Measurements from ENCODE around the gene TH. TPM values are rescaled to one million over a fixed set of nuclear protein-coding genes. Genes with fewer than 3 reads are reported as not detected.

The TH gene
- total and polyA plus RNA-seq, 4 donors = 0.14 to 0.31 TPM; not detected in 2

DNA sequence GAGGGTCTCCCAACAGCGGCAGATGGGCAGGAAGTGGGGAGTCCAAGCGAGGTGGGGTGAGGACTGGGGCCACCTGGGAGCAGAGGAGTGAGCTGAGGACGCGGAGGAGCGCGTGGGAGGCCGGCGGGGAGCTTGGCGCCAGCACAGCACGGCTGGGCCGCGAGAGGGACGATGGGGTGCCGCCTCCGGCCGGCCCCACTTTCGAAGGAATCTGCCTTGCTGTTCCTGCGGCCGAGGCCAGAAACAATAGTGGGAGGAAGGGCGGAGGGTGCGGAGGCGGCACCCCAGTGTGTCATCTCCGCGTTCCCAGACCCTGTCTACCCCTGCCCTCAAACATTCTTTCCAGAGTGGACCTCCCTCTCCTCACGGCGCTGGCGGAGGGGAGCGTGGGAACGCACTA lies 16.1 kb downstream of the TH start:
- Histone ChIP-seq H3K36me3 (ENCODE audit: control insufficient read depth in 4 of 4, insufficient read depth in 4 of 4, low read length in 4 of 4) (no peaks in the 10 kb centered on the region), H3K27me3 (ENCODE audit: control insufficient read depth in 3 of 3, insufficient read depth in 3 of 3, low read length in 2 of 3) (peaks cover 4 to 8% (median 4%) of the 10 kb centered on the region in 3 donors), H3K4me3 (no peak overlapping the region), H3K9ac (ENCODE audit: insufficient read depth in 1 of 2, low read length in 2 of 2) (no peak overlapping the region), H3K27ac (ENCODE audit: low read depth in 1 of 2, low read length in 1 of 2) (no peak overlapping the region), H3K9me3 (ENCODE audit: control insufficient read depth in 4 of 4, insufficient read depth in 3 of 4, low read length in 3 of 4) (peaks cover 0 to 3% (median 0%) of the 10 kb centered on the region in 4 donors), H3K4me1 (ENCODE audit: control insufficient read depth in 5 of 5, insufficient read depth in 5 of 5, low read length in 5 of 5) (peaks cover 0 to 7% (median 0%) of the 10 kb centered on the region in 5 donors)
- no peak for ATAC-seq (ENCODE audit: insufficient read depth, low FRiP score)
- 65 to 78% methylated on average over 29 of the region's 29 CpGs for WGBS, 2 donors
- TF ChIP-seq CTCF (IDR thresholded peaks at IDR 0.05; ENCODE audit: control extremely low read depth, extremely low read depth) = no peak
- no peak for DNase-seq

DNA sequence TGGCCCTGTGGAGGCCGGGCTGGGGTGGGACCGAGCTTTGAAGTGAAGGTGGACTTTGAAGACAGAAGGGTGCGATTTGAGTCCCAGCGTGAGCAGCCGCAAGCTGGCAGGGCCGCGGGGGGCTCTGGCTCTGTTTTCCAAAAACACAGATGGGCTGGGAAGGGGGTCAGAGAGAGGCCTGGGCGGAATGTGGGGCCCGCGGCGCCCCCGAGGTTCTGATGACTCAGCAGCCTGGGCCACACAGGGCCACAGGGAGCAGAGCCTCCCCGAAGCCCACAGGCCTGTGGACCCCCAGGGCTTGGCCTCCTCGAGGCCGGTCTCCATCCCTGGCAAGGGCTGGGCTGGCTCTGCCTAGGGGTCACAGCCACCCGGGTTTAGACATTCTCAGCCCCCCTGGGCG lies 16.7 kb downstream of the TH start:
- Histone ChIP-seq H3K27me3 (ENCODE audit: control insufficient read depth in 3 of 3, insufficient read depth in 3 of 3, low read length in 2 of 3) (peaks cover 4 to 7% (median 4%) of the 10 kb centered on the region in 3 donors), H3K9ac (ENCODE audit: insufficient read depth in 1 of 2, low read length in 2 of 2) (no peak overlapping the region), H3K27ac (ENCODE audit: low read depth in 1 of 2, low read length in 1 of 2) (no peak overlapping the region), H3K4me3 (no peak overlapping the region), H3K9me3 (ENCODE audit: control insufficient read depth in 4 of 4, insufficient read depth in 3 of 4, low read length in 3 of 4) (peaks cover 0 to 3% (median 0%) of the 10 kb centered on the region in 4 donors), H3K4me1 (ENCODE audit: control insufficient read depth in 5 of 5, insufficient read depth in 5 of 5, low read length in 5 of 5) (peaks cover 0 to 7% (median 0%) of the 10 kb centered on the region in 5 donors), H3K36me3 (ENCODE audit: control insufficient read depth in 4 of 4, insufficient read depth in 4 of 4, low read length in 4 of 4) (no peaks in the 10 kb centered on the region)
- TF ChIP-seq CTCF (IDR thresholded peaks at IDR 0.05; ENCODE audit: control extremely low read depth, extremely low read depth) = no peak
- 81 to 82% methylated on average over 17 of the region's 17 CpGs for WGBS, 2 donors
- DNase-seq = no peak
- no peak for ATAC-seq (ENCODE audit: insufficient read depth, low FRiP score)

DNA sequence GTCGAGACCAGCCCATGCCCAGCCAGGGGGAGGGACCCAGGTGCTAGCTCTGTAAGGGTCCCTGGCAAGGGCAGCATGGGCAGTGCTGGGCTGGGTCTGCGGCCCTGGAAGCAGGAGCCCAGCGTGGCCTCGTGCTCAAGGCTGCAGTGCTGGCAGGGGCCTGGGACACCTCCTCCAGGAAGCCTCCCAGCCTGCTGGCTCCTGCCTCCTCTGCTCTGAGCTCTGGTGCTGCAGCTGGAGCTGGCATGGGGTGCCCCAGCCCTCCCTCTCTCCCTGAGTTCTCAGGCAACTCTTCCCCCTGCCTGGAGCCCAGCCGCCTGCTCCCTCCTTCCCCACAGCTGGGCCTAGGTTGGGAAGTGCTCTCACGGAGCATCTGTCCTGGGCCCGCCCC lies 17.4 kb downstream of the TH start:
- H3K27me3 ChIP-seq (ENCODE audit: control insufficient read depth in 3 of 3, insufficient read depth in 3 of 3, low read length in 2 of 3) = peaks cover 6 to 8% (median 7%) of the 10 kb centered on the region in 3 donors
- TF ChIP-seq CTCF (IDR thresholded peaks at IDR 0.05; ENCODE audit: control extremely low read depth, extremely low read depth) = no peak
- WGBS, 2 donors = 87 to 89% methylated on average over 6 to 7 of the region's 7 CpGs

More for the DNA sequence above, 17.4 kb downstream of the TH start:
- Histone ChIP-seq H3K4me3 (no peak overlapping the region), H3K9ac (ENCODE audit: insufficient read depth in 1 of 2, low read length in 2 of 2) (no peak overlapping the region), H3K27ac (ENCODE audit: low read depth in 1 of 2, low read length in 1 of 2) (no peak overlapping the region), H3K9me3 (ENCODE audit: control insufficient read depth in 4 of 4, insufficient read depth in 3 of 4, low read length in 3 of 4) (peaks cover 0 to 3% (median 0%) of the 10 kb centered on the region in 4 donors), H3K4me1 (ENCODE audit: control insufficient read depth in 5 of 5, insufficient read depth in 5 of 5, low read length in 5 of 5) (peaks cover 0 to 7% (median 0%) of the 10 kb centered on the region in 5 donors), H3K36me3 (ENCODE audit: control insufficient read depth in 4 of 4, insufficient read depth in 4 of 4, low read length in 4 of 4) (no peaks in the 10 kb centered on the region)
- DNase-seq (no peak), ATAC-seq (ENCODE audit: insufficient read depth, low FRiP score) (no peak)

Data from lung (tissue), 12 donors.